Measurements from ENCODE around the gene MYL12B. TPM values are rescaled to one million over a fixed set of nuclear protein-coding genes. Genes with fewer than 3 reads are reported as not detected.

MYL12B gene
- total RNA-seq, 1 experiment from 2014 or later = 383 TPM

DNA sequence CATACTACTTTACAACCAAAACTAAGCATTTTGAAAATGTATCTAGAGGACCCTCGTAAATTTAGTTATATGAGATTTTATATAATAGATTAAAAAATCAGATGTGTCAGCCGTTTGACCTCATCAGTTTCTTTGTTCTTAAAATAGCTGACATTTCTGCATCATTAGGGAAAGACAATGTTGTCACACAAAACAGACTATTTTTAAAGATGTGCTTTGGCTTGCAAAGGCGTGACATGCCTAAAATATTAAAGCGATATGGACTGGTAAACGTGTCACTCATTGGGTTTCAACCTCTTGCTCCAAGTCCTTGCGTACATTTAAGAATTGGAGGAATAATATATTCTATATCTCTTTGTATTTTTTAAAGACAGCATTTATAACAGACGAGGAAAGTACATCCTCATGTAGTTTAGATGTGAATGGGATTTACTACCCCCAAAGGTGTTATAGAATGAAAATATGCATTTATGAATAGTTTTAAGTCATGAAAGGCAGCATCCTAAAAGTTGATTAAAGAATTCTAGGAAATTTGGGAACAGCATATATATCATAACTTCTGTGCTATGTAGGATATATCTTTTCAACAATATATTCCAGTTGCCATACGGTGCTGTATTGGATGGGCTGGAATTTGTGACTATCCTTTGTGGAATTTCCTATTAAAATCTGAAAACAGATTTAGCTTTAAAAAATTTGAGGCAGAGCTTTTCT is 10.5 kb upstream of the MYL12B start:
- intact Hi-C loops (cut with micrococcal nuclease; ENCODE audit: unreplicated experiment) = no loop called here
- DNase-seq = no peak
- Histone ChIP-seq H3K79me2 (ENCODE audit: low read depth) (peaks cover 65% of the 10 kb centered on the region), H3K9me3 (ENCODE audit: insufficient read depth, low read depth) (no peaks in the 10 kb centered on the region), H3K4me1 (replicated peaks; ENCODE audit: insufficient read depth) (peaks cover 31% of the 10 kb centered on the region), H4K20me1 (ENCODE audit: insufficient read depth) (0 out of 2 replicates have a peak, but pooled peaks cover 6% of the 10 kb centered on the region), H3F3A (ENCODE audit: insufficient read depth, low read depth) (peaks cover 49% of the 10 kb centered on the region), H2AFZ (no peak overlapping the region), H3K36me3 (ENCODE audit: low read depth) (peaks cover 56% of the 10 kb centered on the region), H3K27ac (no peak overlapping the region), H3K4me2 (0 out of 2 replicates have a peak overlapping the region, but pooled peaks have one; percentile 9), H3K9me2 (ENCODE audit: insufficient read depth) (no peaks in the 10 kb centered on the region), H3K27me3 (ENCODE audit: insufficient read depth, low read depth) (no peaks in the 10 kb centered on the region), H3K4me3 (no peak overlapping the region)
- no TSS peak for BruUV-seq (replicated peaks)
- TF ChIP-seq EZH2 (IDR thresholded peaks at IDR 0.05; ENCODE audit: low read depth) (no peak), CTCF (conservative IDR thresholded peaks at IDR 0.05) (no peak)
- CTCF ChIA-PET = interaction anchor here (0.6 to 0.9 kb wide), 3 partner anchors 27 to 744 kb away, joined by 3 to 5 read pairs (median 3); partner anchors contain the start of gene LPIN2
- POLR2A ChIA-PET (ENCODE audit: unreplicated experiment) = interaction anchor here (0.5 to 0.7 kb wide), 11 partner anchors 12 to 876 kb away, joined by 3 to 9 read pairs (median 4); no protein-coding TSS in a partner anchor

- Histone ChIP-seq H4K20me1 (ENCODE audit: insufficient read depth) (0 out of 2 replicates have a peak, but pooled peaks cover 6% of the 10 kb centered on the region), H3K9me3 (ENCODE audit: insufficient read depth, low read depth) (no peaks in the 10 kb centered on the region), H3K4me3 (no peak overlapping the region), H3K4me1 (replicated peaks; ENCODE audit: insufficient read depth) (peaks cover 33% of the 10 kb centered on the region), H3K27me3 (ENCODE audit: insufficient read depth, low read depth) (no peaks in the 10 kb centered on the region), H2AFZ (no peak overlapping the region), H3K9me2 (ENCODE audit: insufficient read depth) (no peaks in the 10 kb centered on the region), H3K36me3 (ENCODE audit: low read depth) (peaks cover 56% of the 10 kb centered on the region), H3F3A (ENCODE audit: insufficient read depth, low read depth) (peaks cover 49% of the 10 kb centered on the region), H3K4me2 (no peak overlapping the region), H3K27ac (no peak overlapping the region), H3K79me2 (ENCODE audit: low read depth) (peaks cover 63% of the 10 kb centered on the region)
- ChIA-PET POLR2A (ENCODE audit: unreplicated experiment) (interaction anchor here (0.6 to 0.7 kb wide), 2 partner anchors 99 to 877 kb away, joined by 5 to 6 read pairs; no protein-coding TSS in a partner anchor), CTCF (no interaction called here)
- TF ChIP-seq CTCF (conservative IDR thresholded peaks at IDR 0.05) = no peak
- no peak for DNase-seq
- no TSS peak for BruUV-seq (replicated peaks)
- intact Hi-C loops (cut with micrococcal nuclease; ENCODE audit: unreplicated experiment) = no loop called here
Observed at GRCh38 chr18:3251963-3252277, 10.0 kb upstream of the MYL12B start.

GRCh38 chr18:3252843-3253242 is 9.1 kb upstream of the MYL12B start:
- Histone ChIP-seq H3K36me3 (ENCODE audit: low read depth) (peaks cover 65% of the 10 kb centered on the region), H3K4me3 (no peak overlapping the region), H3K27me3 (ENCODE audit: insufficient read depth, low read depth) (no peaks in the 10 kb centered on the region)

More at GRCh38 chr18:3252843-3253242, 9.1 kb upstream of the MYL12B start:
- Histone ChIP-seq H3K27ac (no peak overlapping the region), H3K9me2 (ENCODE audit: insufficient read depth) (no peaks in the 10 kb centered on the region), H3F3A (ENCODE audit: insufficient read depth, low read depth) (peaks cover 54% of the 10 kb centered on the region), H2AFZ (no peak overlapping the region), H3K9me3 (ENCODE audit: insufficient read depth, low read depth) (no peaks in the 10 kb centered on the region), H3K4me2 (no peak overlapping the region), H4K20me1 (ENCODE audit: insufficient read depth) (0 out of 2 replicates have a peak, but pooled peaks cover 6% of the 10 kb centered on the region), H3K4me1 (replicated peaks; ENCODE audit: insufficient read depth) (peaks cover 33% of the 10 kb centered on the region), H3K79me2 (ENCODE audit: low read depth) (peaks cover 61% of the 10 kb centered on the region)
- no TSS peak for BruUV-seq (replicated peaks)
- intact Hi-C loops (cut with micrococcal nuclease; ENCODE audit: unreplicated experiment) = no loop called here
- POLR2A ChIA-PET (ENCODE audit: unreplicated experiment) = no interaction called here
- TF ChIP-seq EZH2 (IDR thresholded peaks at IDR 0.05; ENCODE audit: low read depth) = no peak
- no peak for TF ChIP-seq CTCF (conservative IDR thresholded peaks at IDR 0.05)
- CTCF ChIA-PET = no interaction called here
- DNase-seq = no peak

Data from PC-9 (cell line).